Measurements from ENCODE around the gene DUS1L.

Gene DUS1L

GRCh38 chr17:82113941-82114340, 48.3 kb upstream of the DUS1L start:
- no peaks in the 10 kb centered on the region for H3K9me2 ChIP-seq (ENCODE audit: low read depth, low read length)
- no peaks in the 10 kb centered on the region for H3K4me1 ChIP-seq (ENCODE audit: insufficient read depth, low read length, severe bottlenecking)
- H3K4me2 ChIP-seq (ENCODE audit: low read length): no peak overlapping the region
- H3K4me3 ChIP-seq (ENCODE audit: low read depth, low read length, poor library complexity, severe bottlenecking): no peak overlapping the region
- no peak overlapping the region for H3K27ac ChIP-seq (ENCODE audit: low read depth, low read length, poor library complexity, severe bottlenecking)
- H4K20me1 ChIP-seq (ENCODE audit: insufficient read depth, low read length): no peaks in the 10 kb centered on the region
- peaks cover 13% of the 10 kb centered on the region; the same call in 1 of the 2 replicates for H3K27me3 ChIP-seq (ENCODE audit: insufficient read depth, low read length)
- H3K9ac ChIP-seq (ENCODE audit: low read length): no peak overlapping the region
- no peaks in the 10 kb centered on the region for H3K9me3 ChIP-seq (ENCODE audit: low read length)
- H2AFZ ChIP-seq (ENCODE audit: low read length): no peak overlapping the region
- no peaks in the 10 kb centered on the region for H3K79me2 ChIP-seq (ENCODE audit: insufficient read depth, low read length)
- H3F3A ChIP-seq (ENCODE audit: insufficient read depth, low read length): no peaks in the 10 kb centered on the region
- TF ChIP-seq CTCF (IDR thresholded peaks at IDR 0.05; ENCODE audit: low read length) (no peak), EZH2 (IDR thresholded peaks at IDR 0.05; ENCODE audit: borderline replicate concordance, low read length) (no peak)
- H3K36me3 ChIP-seq (ENCODE audit: insufficient read depth, low read length): no peaks in the 10 kb centered on the region

GRCh38 chr17:82113422-82113821, 47.8 kb upstream of the DUS1L start:
- Histone ChIP-seq H3K4me3 (ENCODE audit: low read depth, low read length, poor library complexity, severe bottlenecking) (no peak overlapping the region), H3K79me2 (ENCODE audit: insufficient read depth, low read length) (no peaks in the 10 kb centered on the region)
- no peak for TF ChIP-seq EZH2 (IDR thresholded peaks at IDR 0.05; ENCODE audit: borderline replicate concordance, low read length)
- TF ChIP-seq CTCF (IDR thresholded peaks at IDR 0.05; ENCODE audit: low read length): no peak

GRCh38 chr17:82112914-82113311, 47.3 kb upstream of the DUS1L start:
- no peaks in the 10 kb centered on the region for H3F3A ChIP-seq (ENCODE audit: insufficient read depth, low read length)
- no peak overlapping the region for H3K4me3 ChIP-seq (ENCODE audit: low read depth, low read length, poor library complexity, severe bottlenecking)
- no peak for TF ChIP-seq CTCF (IDR thresholded peaks at IDR 0.05; ENCODE audit: low read length)
- no peak for TF ChIP-seq EZH2 (IDR thresholded peaks at IDR 0.05; ENCODE audit: borderline replicate concordance, low read length)
- no peak overlapping the region for H3K9ac ChIP-seq (ENCODE audit: low read length)
- H4K20me1 ChIP-seq (ENCODE audit: insufficient read depth, low read length): no peaks in the 10 kb centered on the region
- no peaks in the 10 kb centered on the region for H3K9me2 ChIP-seq (ENCODE audit: low read depth, low read length)
- no peaks in the 10 kb centered on the region for H3K4me1 ChIP-seq (ENCODE audit: insufficient read depth, low read length, severe bottlenecking)
- H3K4me2 ChIP-seq (ENCODE audit: low read length): no peak overlapping the region
- H3K9me3 ChIP-seq (ENCODE audit: low read length): no peaks in the 10 kb centered on the region
- H3K79me2 ChIP-seq (ENCODE audit: insufficient read depth, low read length): no peaks in the 10 kb centered on the region
- peaks cover 13% of the 10 kb centered on the region; the same call in 1 of the 2 replicates for H3K27me3 ChIP-seq (ENCODE audit: insufficient read depth, low read length)
- H3K36me3 ChIP-seq (ENCODE audit: insufficient read depth, low read length): no peaks in the 10 kb centered on the region
- no peak overlapping the region for H2AFZ ChIP-seq (ENCODE audit: low read length)
- H3K27ac ChIP-seq (ENCODE audit: low read depth, low read length, poor library complexity, severe bottlenecking): no peak overlapping the region

More at GRCh38 chr17:82113422-82113821, 47.8 kb upstream of the DUS1L start:
- no peaks in the 10 kb centered on the region for H3K9me2 ChIP-seq (ENCODE audit: low read depth, low read length)
- no peaks in the 10 kb centered on the region for H4K20me1 ChIP-seq (ENCODE audit: insufficient read depth, low read length)
- no peak overlapping the region for H3K4me2 ChIP-seq (ENCODE audit: low read length)
- H3K27ac ChIP-seq (ENCODE audit: low read depth, low read length, poor library complexity, severe bottlenecking): no peak overlapping the region
- no peaks in the 10 kb centered on the region for H3F3A ChIP-seq (ENCODE audit: insufficient read depth, low read length)
- no peaks in the 10 kb centered on the region for H3K4me1 ChIP-seq (ENCODE audit: insufficient read depth, low read length, severe bottlenecking)
- no peak overlapping the region for H2AFZ ChIP-seq (ENCODE audit: low read length)
- no peaks in the 10 kb centered on the region for H3K36me3 ChIP-seq (ENCODE audit: insufficient read depth, low read length)
- H3K9me3 ChIP-seq (ENCODE audit: low read length): no peaks in the 10 kb centered on the region
- no peak overlapping the region for H3K9ac ChIP-seq (ENCODE audit: low read length)
- H3K27me3 ChIP-seq (ENCODE audit: insufficient read depth, low read length): peaks cover 13% of the 10 kb centered on the region; the same call in 1 of the 2 replicates
